GM18909 (cell line): Measurements from ENCODE around the gene FHIT.

ENCODE experiments used
- ATAC-seq: cut with Tn5 transposase; IDR thresholded peaks from one replicate; pipeline ENCODE4 v1.9.1; 2021; ENCODE audit warnings: mild to moderate bottlenecking; ENCODE audit not compliant: unreplicated experiment, poor library complexity

The FHIT gene

DNA sequence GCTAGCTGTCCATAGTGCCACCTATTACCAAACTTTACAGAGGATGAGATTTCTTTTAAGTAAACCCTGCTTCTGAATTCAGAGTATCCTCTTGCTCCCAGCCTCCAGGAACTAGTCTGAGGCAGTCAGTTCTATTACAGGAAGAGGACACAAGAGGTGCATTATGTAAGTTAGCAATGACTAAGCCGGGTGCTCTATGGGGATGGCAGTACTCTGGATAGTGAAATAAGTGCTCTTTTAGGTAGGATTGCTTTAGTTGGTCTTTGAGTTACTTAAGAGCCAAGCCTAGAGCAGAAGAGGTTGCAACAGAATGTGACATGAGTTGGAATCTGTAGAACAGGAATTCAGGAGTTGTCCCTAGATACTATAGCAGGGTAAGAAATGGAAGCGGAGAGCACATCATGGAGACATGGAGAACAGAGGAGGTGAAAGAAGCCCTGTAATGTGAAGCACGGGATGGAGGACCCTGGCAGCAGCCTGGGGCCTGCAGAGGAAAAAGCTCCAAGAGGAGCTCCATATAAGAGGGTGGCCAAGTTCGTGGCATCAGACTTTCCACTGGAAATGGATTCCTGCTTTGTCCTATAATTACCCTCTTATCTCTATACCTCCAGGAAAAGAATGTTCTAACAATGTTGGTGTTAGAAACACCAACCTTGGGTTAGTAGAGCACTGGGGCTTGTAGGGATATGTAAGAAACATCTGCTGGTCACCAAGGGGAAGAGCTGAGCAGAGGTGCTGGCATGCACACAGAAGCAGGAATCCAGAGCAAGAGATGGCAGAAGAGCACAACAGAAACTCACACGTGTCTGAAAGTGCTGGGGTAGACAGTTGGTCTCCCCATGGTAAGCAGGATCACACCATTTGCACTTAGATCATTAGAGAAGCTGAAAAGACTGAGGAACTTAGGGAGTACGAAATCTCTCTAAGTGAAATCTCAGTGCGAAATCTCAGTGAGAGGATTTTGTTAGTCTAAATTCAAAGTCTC lies 851.1 kb downstream of the FHIT start:
- ATAC-seq: no peak

DNA sequence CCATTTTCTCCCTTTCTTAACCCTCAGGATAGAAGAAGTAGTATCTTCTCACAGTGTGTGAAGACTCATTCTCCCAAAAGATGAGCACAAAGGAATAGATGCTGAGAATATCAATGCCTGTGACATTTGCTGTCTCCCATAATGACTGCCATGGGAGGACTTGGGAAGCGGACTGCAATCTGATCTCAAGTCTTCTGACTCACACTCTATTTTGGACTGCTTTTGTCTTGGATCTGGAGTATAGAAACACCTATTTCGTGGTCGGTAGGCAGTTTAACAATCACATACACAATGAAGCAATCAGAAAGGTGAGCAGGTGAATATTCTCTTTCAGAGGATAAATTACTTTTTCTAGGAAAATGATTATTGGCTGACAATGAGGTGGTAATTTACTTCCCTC lies 852.0 kb downstream of the FHIT start:
- no peak for ATAC-seq

DNA sequence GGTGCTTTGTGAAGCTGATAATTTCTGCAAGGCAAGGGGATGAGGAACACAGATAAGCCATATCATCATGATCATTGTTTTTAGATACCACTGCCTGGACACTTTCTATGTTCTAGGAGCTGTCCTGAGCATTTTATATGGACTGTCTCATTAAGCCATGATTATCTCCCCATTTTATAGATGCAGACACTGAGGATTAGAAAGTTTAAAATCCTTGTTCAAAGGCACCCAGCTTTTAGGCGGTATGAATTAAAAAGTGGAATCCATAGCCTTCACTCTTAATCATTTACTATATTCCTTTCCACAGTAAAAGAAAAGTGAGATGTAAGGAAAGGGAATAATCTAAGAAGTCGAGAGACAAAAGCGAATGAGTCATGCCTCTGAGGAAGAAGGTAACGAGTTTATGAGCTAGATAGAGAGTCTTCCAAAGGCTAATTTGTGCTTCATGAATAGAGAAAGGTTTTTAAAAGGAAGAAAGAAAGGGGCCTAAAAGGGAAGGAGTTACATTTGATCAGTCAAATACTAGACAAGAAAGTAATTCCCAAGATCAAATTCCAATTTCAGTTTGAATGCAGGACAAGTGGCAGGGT lies 856.0 kb downstream of the FHIT start:
- ATAC-seq: no peak

DNA sequence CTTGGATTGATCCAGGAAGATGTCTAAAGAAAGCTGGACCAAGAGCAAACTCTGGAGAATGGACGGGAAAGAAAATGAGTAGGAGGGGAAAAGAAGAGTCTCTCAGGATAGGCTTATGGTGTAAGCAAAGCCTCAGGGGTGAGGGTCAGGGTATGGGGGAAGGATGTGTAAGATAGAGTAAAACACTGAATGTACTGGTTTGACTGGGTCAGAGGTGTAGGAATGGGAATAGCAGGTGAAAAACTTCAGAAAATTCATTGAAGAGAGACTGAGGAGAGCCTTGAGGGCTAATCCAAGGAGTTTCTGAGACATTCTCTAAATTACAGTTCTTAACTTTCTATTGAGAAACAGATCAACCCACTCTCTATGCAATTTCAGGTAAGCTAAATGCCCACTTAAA lies 857.3 kb downstream of the FHIT start:
- no peak for ATAC-seq

DNA sequence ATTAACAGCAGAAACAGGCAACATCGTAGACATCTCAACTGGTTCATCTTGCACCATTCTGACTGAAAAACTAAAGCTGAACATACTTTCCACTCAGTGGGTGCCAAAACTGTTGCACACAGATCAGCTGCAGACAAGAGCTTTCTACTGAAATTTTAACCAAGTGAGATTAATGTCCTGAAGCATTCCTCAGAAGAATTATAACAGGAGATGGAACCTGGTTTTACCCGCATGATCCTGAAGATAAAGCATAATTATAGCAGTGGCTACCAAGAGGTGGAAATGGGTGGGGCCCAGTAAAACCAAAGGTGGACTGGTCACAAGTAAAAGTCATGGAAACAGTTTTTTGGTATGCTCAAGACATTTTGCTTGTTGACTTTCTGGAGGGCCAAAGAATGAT lies 858.8 kb downstream of the FHIT start:
- ATAC-seq: no peak

DNA sequence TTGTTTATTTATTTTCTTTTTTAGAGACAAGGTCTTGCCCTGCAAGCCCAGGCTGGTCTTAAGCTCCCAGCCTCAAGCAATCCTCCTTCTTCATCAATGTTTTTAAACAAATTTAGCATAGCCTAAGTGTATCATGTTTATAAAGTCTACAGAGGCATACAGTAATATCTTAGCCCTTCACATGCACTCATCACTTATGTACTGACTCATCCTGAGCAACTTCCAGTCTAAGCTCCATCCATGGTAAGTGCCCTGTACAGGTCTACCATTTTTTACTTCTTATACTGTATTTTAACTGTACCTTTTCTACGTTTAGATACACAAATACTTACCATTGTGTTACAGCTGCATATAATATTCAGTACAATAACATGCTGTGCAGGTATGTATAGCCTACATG lies 860.0 kb downstream of the FHIT start:
- no peak for ATAC-seq

DNA sequence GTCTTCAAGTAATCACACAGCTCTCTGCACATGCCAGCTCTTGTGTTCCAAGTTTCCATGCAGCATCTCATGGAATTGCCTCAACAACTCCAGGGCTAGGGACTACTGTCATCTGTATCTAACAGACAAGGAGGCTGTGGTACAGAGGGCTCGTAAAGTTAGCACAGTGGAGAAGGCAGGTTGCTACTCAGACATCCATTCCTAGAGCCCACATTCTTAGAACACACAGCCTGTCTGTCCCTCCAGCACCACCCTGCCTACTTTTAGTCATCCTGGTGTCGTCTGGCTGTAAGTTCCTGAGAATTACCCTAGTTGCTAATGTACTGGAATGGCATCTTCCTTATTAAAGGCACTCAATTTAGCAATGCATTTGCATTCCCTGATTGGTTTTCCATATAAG lies 862.5 kb downstream of the FHIT start:
- no peak for ATAC-seq

DNA sequence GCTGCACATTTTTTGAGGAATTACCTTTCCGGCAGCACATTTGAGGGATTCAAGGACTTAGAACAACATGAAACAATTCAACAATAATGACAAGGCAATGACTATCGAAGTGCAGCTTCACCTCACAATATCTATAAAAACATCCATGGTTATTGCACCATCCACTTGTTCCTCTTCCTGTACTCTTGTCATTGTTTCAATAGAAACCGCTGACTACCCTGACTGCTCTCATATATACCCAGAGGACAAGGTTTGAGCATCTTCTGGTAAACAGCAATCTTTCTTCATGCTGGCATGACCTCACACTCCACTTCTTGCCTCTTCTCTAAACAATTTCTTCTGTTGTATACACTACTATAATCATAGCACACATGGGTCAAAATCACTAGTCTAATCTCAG lies 864.9 kb downstream of the FHIT start:
- no peak for ATAC-seq

DNA sequence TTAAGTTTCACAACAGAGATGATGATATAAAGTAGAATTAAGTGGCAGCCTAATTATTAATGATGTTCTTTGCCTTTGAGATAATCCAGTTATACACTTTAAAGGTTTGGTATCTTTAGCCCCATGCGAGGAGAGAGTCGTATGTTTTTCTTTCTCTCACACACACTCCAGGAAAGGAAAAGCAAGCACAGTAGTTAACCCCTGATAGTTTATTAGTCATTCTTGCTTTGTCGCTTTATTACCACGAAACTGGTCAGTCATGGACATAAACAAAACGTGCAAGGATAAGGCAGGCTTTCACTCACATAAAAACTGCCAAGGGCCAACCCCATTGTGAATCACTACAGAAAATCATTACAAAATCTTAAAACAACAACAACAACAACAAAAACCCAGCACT lies 866.9 kb downstream of the FHIT start:
- ATAC-seq: no peak

DNA sequence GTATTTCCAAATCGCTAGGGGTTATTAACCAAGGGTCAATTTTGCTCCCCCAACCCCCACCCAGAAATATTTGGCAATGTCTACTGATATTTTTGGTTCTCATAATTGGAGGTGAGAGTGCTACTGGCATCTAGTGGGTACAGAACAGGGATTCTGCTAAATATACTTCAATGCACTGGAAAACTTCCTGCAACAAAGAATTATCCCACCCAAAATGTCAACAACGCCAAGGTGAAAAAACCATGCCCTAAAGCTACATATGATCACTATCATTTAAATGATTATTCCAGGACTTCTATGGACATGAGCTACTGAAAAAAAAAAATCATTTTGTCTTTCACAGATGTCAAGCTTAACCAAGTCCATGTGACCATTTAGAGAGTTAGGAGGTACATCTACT lies 867.9 kb downstream of the FHIT start:
- no peak for ATAC-seq

DNA sequence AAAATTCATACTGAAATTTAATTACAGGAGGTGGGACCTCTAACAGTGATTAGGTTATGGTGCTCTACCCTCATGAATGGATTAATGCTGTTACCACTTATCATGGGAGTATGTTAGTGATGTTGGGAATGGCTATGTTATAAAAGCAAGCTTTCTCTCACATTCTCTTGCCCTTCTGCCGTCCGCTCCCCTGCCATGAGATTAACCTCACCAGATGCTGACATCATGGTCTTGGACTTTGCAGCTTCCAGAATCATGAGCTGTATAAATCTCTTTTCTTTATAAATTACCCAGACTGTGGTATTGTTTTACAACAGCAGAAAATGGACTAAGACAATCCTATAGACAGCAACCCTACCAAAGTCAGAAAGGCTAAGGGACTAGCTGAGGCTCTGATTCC lies 884.8 kb downstream of the FHIT start:
- no peak for ATAC-seq

DNA sequence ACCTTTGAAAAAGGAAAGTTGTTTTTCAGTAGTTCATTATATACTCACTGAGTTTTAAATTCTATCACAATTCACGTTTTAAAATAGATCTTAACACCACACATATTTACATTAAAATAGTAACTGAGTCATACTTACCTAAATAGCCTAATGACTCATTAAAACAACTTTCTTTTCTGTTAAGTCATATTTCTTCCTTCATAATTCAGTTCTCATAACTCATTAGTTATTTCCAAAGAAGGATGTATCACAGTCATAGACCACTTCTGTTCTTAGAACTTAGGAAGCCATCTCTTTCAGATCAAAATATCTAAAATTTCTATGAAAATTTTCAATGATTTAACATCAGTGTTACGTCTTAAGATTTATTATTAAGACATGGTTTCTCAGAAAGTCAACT lies 885.9 kb downstream of the FHIT start:
- ATAC-seq: no peak

DNA sequence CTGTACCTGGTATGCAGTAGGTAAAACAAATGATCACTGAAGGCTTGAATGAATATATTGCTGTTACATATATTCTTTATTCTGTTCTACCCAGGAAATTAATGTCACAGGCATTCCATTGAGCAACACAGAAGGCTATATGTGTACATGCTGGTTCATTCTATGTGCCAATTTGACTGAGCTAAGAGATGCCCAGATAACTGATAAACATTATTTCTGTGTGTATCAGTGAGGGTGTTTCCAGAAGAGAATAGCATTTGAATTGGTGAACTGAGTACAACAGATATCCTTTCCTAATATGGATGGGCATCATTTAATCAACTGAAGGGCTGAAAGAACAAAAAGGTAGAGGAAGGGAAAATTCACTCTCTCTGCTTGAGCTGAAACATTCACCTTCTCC lies 886.8 kb downstream of the FHIT start:
- no peak for ATAC-seq

DNA sequence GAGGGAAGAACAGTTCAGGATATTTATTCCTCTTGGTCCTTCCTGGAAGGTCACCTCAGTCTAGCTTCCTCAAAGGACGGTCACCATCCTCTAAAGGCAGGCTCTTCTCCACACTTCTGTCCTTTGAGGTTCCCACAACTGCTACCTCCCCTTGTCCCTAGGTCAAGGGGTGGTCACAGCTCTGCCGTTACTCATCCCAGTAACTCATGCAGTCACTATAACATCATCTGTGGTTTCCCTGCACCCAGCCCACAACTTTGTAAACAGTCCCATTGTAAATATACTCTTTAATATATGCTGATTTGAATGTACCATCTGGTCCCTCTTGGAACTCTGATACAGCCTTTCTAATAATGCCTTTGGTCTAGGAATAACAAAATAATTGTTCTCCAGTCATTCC lies 887.4 kb downstream of the FHIT start:
- no peak for ATAC-seq

DNA sequence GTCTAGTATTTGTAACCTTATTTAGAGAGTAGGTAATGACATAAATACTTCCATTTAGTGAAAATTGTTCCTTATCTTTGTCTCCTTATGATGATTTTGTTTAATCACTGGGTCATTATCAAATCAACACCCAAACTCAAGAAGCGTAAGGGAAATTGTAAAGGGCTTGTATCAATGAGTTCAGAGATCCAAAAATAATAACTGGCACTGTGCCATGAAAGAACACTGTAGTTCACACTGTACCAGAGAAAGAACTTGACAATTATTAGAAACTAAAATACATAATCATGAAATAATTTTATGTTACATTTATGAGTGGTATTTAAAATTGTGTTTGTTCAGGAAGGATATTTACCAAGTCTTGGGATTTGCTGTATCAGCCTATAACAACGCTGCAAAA lies 895.4 kb downstream of the FHIT start:
- ATAC-seq: no peak

DNA sequence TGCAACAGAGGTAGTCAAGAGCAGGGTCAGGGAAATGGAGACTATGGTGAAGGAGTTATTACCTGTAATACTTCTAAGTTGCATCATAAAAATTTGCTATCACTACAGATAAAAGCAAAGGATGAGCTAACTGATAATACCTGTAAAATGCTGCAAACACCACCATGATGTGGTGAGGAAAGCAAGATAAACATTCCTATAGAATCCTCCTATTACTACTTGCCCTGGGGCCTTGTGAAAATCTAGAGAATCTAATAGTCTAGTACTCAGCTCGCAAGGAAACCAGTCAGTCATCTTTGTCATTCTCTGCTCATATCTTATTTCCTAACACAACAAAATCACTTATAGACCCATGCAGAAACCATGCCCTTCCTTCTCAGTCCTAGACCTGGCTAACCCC lies 899.8 kb downstream of the FHIT start:
- ATAC-seq: no peak

DNA sequence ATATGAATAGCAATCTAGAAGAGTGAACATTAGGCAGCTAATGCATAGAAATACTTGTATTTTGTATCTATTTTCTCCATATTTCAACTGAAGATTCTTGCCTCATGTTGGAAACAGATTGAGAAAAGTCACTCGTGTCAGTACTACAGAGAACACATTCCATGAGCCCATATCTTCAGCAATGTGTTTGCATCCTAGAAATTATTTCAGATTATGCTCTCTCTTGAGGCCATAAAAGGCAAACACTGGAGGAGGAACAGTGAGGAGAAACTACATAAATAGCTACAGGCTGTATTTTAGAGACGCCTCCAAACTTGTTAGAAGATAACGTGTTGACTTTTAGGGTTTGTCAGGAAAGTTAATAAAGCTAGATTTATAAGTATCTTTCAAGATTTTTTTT lies 906.9 kb downstream of the FHIT start:
- ATAC-seq: no peak

DNA sequence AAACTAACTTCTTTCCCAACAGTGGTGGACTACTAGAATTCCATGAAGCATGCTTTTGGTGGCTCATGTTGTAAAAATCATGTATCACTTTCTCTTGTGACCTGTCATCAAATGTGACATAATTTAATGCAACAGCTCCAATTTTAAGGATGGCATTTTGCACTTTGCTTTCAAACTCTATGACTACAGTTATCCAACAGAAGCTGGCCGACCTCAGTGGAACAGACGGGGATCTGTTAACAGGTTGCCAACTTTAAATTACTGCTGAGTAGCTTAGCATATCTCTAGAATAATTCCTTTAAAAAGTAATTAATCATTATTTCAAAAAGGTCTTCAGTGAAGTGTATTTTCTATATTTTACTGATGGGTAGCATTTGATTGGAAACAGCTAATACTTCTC lies 907.4 kb downstream of the FHIT start:
- no peak for ATAC-seq

DNA sequence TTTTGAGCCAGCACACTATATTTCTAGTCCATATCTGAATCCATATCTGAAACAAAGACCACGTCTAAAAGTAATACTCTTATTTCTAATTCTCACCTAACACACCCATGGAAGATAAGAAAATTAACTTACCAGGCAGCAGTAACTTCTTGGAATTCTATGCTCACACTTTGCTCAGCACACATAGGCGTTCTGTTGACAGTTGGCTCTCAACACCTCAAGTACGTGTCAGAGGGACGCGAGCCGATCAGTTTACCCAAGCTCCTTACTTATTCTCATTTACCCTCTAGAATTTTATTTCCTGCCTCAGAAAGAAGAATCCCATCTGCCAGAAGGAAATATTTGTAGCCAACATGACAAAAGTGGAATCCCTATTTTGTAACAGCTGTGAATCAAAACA lies 911.9 kb downstream of the FHIT start:
- ATAC-seq: no peak

DNA sequence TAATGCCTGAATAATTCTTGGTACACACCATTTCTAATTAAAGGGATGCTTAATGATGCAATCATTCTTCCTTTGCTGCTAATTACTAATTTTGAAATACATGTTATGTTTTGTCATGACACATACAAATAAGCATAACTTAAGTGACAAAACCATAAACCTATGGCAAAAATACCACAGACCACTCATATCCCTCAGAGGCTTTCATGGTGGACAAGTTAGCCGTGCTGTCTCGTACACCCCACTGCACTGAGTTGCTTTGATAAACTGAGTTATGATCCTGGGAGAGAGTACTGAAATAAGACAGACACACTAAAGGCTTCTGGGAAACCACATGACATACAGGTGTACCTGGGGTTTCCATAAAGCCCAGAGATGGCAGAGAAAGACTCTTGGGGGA lies 913.8 kb downstream of the FHIT start:
- no peak for ATAC-seq

DNA sequence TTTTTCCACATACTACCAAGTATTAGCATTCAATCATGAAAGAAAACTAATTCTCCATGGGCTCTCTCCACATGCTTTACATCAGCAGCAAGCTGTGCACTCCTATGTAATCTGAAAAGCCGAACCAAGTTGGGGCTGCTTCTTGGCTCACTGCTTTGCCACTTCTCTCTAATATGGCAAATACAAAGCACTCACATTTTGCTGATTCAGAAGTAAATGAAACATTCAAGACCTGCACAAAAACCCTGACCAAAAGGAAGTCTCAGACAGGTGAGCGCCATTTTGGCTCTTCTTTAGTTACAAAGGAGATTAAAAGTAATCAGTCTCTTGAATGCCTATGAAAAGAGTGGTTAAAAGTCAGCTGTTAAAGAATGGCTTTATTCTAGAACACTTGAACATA lies 915.2 kb downstream of the FHIT start:
- no peak for ATAC-seq

DNA sequence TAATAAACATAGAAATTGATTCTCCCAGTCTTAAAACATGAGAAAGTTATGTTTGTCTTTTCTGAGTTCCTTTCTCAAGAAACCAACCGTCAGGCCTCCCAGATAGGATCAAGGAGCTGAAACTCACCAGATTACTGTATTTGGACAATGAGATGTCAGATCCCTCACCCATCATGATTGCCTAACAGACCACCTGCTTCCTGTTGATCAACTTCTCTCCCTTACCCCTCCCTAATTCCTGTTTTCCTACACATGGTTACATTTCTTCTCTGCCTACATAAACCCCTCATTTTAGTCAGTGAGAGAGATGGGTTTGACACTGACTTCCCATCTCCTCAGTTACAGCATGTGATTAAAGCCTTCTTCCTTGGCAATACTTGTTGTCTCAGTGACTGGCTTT lies 917.5 kb downstream of the FHIT start:
- ATAC-seq: no peak
